ENCODE data around the gene SLC9A9.
"Not testable (repeated sequence)": the region's sequence is repeated elsewhere in the genome, so short reads cannot be mapped to it uniquely, and the experiment has no call there.

The SLC9A9 gene

DNA sequence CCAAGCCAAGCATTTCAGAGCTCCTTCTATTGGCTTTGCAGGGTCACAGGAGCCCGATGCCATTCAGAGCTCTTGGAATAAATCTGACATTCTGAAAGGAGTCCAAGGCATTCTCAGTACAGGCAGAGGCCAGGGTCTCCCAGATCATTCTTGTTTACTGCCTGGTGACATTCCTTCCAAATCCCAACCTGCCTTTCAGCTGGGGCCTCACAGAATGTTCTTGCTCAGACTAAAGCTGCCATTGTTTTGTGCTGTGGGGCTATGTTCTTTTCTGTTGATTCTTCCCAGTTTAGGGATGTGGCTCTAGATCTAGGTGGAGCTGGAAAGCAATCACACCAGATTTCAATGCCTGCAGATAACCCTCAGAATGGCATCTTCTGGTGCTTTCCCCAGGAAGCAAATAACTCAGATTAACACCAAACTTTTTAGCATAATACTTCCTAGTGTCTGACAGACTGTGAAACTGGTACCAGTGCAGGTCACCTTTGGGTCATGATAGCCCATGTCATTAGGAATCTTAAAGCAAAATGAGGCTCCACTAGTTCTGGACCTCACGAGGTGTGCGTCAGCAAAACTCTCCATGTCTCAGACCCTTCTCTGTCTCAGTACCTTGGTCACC, 561.8 kb downstream of the SLC9A9 start:
- no peak for DNase-seq (ENCODE audit: low spot score)

DNA sequence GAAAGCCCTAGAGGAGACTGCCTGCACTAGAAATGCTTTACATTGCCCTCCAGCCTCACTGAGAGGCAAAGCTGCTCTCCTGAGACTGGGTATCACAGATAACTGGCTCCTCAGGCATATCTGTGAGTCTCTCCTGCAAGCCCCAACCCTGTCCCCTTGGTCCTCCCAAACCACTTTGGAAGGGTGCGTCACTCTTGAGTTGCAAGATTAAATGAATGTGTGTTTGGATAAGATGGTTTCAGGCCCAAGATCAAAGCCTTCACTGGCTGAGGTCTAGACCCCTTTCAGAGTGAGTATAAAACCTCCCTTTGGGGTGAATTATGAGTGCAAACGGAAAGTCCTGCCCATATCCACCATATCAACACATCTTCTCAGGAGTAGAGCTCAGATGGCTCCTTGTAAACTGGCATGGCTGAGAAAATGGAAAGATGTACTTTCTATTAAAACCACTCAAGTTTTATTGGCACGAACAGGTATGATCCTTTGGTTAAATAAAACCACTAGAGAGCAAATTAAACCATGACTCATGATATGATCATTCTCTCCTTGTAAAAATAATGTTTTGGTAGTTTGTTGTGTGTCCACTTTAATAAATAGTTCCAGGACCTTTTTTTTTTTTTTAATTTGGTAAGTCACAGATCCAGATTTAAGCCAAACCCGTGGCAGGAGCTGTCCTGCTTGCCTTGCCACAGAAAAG, 564.7 kb downstream of the SLC9A9 start:
- no peak for DNase-seq (ENCODE audit: low spot score)

DNA sequence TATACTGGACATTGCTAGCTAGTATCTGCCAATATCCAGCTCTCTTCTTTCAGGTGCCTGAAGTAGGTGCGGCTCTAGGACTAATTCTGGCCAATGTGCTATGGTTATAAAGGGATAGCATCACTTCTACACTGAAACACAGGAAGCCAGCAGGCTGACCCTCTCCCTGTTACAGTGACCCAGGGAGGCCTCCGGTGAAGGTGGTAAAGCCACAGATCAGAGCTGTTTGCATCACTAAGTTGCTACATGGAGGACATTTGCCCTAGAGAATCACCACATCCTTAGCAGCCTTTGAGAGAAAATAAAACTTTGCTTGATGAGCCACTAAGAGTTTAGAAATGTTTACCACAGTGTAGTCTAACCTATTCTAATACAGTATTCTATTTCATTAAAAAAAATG, 567.3 kb downstream of the SLC9A9 start:
- no peak for DNase-seq (ENCODE audit: low spot score)

DNA sequence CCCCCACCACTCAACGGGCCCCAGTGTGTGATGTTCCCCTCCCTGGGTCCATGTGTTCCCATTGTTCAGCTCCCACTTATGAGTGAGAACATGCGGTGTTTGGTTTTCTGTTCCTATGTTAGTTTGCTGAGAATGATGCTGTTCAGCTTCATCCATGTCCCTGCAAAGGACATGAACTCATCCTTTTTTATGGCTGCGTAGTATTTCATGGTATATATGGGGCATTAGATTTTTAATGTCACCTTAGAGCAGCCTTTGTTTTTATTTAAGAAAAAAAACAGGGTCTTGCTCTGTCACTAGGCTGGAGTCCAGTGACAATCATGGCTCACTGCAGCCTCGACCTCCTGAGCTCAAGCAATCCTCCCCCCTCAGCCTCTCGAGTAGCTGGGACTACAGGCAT, 568.7 kb downstream of the SLC9A9 start:
- DNase-seq (ENCODE audit: low spot score) = not testable (repeated sequence)

DNA sequence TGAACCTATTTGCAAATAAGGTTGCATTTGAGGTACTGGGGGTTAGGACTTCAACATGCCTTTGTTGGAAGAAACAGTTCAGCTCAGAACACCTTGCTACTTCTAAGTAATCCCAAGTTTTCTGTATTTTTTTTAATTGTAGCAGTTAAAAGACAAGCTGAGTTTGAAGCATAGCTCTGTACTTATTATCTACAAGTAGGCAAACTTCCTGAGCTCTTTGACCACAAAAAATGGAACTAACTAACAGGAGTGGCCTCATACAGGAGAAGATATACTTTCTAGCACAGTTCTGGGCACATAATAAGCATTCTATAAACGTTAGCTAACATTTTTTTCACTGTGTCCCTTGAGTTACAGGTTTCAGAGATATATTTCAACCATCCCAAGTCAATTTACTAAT, 569.5 kb downstream of the SLC9A9 start:
- no peak for DNase-seq (ENCODE audit: low spot score)

DNA sequence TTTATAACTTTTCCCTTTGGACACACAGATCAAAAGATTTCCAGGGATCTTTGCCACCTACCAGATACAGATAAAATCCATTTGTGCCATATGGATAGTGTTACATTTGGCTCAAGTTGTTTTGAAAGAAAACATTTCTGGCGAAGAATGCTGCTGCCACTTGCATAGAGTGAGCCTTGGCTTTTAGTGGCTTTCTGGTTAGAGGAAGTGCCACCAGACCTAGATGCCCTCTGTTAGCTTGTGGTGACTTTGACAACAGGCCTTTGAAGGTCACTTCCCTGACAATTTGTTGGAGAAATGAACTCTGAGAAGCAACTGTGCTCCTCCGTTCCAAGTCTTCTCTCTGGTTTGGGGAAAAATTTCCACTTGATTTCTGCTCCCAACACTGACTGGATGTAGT, 570.7 kb downstream of the SLC9A9 start:
- DNase-seq (ENCODE audit: low spot score) = no peak

DNA sequence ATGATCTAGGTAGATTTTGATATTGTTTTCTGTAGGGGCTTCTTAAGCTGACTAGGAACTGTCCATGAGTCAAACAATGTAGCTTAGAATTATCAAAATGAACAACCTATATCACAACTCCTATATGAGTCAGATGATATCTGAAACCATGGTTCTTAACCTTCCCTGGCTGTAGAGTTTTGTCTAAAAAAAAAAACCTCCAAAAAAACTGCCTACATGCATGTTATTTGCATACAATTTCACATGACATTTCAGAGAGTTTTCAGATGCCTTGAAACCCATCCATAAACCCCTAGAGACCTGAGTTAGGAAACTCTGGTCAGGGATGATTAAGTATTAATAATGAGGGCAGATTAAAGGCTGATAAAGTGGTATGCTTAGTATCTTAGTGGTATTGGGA, 571.7 kb downstream of the SLC9A9 start:
- DNase-seq (ENCODE audit: low spot score) = no peak

DNA sequence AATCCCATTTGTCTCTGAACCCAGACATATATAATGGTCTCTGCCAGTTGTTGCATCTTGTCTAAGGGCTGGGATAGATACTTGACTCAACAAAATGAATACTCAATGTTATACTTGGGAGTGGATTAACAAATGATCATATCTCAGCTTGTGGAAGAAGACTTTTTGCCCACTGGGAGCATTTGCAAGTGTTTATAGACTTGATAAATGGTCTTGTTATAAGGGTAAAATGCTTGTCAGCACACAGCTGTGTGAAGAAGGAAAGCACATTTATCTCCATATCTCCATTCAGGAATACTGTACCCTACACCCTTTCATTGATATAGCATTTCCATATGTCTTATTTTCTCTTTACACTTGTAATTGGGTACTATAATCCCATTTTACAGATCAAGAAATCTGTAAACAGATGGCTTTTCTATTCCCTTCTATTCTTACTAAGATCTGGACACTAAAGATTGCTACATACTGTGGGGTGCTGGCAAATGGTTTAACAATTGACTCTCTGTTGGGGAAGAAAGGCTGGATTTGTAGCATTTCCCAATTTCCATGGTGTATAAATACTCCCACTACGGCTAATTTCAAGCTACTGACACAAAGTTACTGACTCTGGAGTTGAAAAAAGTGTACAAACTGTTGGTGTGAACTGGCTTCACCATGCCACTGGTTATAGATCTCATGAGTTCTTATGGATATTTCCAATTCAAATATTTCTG, 574.1 kb downstream of the SLC9A9 start:
- no peak for DNase-seq (ENCODE audit: low spot score)

DNA sequence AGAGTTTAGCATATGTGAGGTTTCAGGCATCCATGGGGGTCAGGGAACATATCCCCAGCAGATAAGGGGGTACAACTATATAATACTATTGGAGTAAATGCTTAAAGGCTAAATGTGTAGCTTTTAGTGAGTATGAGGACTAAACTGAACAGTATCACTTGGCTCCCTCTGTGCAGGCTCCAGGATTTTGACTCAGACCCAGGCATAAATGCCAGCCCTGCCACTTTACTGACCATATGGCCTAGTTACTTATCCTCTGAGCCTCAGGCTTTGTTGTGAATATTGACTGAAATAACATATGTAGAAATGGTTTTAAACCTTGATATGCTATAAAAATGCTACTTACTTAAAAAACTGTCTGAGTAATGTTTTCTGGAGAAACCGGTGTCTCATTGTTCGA, 577.1 kb downstream of the SLC9A9 start:
- no peak for DNase-seq (ENCODE audit: low spot score)

DNA sequence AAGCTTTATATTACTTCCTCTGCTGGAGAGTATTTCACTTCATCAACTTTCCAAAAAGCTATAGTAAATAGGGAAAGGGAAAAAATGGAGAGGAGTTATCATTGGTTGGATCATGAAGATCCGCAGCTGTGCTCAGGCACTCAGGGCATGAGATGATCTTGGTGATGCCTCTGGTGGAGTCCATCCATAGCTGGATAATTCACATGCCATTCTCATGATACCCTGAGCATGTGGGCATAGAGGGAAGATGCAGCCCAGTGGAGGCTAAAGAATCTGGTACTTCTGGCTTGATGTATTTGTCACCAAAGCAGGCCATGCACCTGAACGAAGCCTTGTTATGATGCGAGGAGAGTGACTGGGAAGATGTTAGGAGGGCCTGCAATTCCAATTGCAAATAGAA, 578.5 kb downstream of the SLC9A9 start:
- DNase-seq (ENCODE audit: low spot score) = no peak

DNA sequence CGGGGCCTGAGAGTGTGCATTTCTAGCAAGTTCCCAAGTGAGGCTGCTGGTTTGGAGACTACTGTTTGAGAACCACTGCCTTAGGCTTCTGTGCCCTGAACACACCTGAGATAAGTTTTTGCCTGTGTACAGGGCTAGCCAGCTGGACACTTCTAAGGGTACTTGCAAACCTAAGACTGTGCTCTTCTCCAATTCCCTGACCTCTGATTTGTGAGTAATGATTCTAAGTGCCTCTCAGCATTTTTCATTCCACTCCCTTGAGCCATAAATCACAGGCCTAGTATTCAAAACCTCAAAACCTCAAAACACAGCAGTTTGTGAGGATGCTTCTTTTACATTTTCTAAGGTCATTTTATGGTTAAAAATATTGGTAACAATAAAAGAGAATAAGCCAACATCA, 580.3 kb downstream of the SLC9A9 start:
- no peak for DNase-seq (ENCODE audit: low spot score)

DNA sequence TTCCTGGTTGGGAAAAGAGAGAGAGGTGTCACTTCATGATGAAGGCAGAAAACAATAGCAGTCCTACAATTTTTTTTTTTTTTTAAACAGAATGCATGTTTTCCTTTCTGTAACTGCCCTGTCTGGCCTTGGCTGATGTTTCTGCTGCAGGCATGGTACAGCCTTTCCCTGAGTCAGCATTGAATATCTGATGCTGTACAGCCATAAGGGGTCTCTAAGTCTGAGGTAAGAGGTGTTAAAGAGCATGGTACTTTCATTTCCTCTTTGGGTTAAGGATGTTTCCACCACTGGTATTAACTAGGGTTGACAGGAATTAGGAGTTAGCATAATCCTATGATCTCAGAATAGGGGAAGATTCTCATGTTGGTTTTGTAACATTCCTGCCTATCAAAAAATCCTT, 581.3 kb downstream of the SLC9A9 start:
- no peak for DNase-seq (ENCODE audit: low spot score)

DNA sequence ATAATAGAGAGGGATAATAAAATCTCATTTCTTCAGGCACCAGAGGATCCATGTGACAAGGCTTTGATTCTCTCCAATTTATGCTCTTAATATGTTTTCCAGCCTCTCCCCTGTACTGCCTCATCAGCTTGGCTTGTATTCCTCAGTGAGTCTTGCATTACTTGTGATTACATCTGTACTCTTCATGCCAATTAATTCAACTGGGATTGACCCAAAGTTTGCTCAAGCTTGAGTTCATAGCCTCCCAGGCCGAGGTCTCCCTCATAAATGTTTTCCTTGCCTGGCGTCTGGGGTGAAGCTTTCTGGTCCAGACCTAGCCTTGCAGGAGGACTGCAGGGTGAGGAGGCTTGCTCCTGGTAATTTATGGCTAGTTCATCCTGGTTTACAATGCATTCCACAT, 581.8 kb downstream of the SLC9A9 start:
- DNase-seq (ENCODE audit: low spot score) = no peak

DNA sequence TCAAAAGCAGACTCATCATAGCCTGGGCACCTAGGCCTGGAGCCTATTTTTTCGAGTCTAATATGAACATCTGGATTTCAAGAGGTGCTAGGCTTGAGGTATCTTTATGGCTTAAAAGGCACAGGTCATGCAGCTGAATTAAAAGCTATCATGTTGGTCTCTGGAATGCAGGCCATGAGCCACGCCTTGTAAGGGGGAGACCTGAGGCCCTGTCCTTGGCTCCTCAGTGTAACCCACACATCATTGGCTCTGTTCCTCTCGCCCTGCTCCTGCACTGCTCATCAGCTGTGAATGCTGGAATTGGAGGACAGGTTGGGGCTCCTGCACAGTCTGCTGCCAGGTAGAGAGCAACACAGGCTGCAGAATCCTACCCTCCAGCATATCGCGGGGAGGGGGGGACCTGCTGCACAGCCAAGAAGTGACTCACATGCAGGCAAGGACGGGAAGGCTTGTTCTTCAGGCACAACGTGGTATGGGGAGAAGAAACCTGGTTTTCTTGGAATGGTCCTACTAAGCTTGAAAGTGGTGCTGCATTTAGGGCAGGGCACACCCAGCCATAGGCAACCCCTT, 582.7 kb downstream of the SLC9A9 start:
- DNase-seq (ENCODE audit: low spot score) = no peak

DNA sequence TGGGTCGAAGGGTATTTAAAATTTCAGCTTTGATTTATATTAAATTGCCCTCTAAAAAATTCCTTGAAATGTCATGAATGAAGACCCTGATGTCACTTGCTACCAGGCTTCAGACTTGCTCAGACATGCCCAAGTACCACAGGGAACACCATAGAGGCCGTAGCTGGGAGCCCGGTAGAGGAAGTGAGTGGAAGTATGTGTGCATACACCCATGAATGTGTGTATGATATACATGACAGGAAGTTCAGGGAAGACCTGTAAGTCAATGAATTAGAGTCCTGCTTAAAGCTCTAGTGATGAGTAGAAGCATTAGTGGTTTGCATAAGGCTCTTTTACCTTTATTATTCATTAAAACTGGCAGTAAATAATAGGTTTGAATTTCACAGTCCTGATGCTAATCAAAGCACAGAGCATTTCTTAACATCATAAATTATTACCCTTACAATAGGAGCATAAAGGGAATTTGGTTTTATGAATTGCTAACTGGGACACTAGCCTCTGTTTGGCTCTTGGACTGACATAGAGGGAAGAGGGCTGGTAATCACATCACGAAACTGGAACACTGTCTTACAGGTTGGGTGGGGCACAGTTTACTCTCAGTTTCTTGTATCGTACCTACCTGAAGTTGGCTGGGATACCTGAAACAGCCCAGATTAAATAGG, 584.3 kb downstream of the SLC9A9 start:
- DNase-seq (ENCODE audit: low spot score) = no peak

DNA sequence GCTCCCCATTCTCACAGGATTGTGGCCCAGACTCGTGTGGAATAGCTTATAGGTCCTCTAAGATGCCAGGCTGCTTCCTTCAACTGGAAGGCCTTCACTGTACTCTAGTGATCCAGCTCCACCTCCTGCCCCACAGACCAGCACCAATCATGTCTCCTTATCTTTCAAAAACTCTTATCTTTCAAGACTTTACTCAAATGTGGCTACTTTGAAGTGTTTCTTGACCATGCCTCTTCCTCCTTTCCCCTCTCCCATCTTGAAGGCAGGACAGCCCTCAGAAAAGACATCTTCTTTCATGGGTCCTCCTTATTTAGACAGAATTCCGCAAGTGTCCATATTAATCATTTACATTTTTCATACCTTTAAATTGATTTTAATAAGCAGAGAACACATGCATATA, 586.4 kb downstream of the SLC9A9 start:
- DNase-seq (ENCODE audit: low spot score) = no peak

DNA sequence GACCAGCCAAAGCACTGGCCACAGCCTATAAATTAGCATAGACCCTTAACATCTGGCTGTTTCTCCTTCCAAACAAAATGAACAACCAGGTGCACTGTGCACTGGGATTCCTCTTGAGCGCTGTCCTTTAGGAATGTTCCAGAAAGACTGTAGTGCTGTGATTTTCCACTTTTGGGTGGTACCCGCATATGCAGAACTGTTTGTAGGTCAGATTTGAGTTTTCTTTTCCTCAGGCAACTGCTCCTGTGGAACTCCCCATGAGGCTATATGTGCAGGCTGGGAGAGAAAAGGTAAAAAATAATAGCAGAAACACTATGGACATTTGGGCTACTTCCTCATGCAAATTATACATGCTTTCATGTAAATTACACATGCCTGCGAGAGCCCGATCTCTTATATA, 589.6 kb downstream of the SLC9A9 start:
- DNase-seq (ENCODE audit: low spot score) = no peak

DNA sequence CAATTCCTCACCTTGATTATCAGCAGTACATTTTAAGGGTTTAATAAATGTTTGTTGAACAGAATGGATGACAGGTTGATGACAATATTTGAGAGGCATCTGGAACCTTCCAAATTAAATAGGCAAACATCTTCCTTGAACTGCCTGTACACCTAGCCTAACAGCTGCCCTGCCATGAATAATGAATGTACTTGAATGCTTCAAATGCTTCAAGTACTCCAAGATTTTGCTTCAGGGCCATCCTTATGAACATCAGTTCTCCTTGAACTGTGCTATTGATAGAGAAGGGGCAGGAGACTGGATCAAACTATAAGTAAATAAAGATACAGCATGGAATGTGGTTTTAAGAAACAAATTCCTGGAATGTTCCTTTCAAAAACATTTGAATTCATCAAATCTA, 591.9 kb downstream of the SLC9A9 start:
- no peak for DNase-seq (ENCODE audit: low spot score)

DNA sequence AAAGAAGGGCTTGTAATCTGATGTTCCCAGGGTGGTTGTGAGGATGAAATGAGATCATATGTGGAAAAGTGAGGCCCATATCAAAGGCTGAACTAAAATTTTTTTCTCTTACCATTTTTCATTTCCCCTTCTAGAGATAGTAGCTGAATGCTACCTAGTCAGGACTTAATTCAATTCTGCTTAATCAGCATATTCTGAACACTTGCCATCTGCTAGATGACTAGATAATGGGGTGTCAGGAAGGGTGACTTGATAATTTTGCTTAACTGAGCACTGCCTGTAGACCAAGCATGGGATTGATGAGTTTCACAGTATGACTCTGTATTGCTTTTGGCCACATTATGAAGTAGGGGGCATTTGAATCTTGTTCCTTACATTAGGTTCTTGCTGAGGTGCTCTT, 592.5 kb downstream of the SLC9A9 start:
- no peak for DNase-seq (ENCODE audit: low spot score)

DNA sequence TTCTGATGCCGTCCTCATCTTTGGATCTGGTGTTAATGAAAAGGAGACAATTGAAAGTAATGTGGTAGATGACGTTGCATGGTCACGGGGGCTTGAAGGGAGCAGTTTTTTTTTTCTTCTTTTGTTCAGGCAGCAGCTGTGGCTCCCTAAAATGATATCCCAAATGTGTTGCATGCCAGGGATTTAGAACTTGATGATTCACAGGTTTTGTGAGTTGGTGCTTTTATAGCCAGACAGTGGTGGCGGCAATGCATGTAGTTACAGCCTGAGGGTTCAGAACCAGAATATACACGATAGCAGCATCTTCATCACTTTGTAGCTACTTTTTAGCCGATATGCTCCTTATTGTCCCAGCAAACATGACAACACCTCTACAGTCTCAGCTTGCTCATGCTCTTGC, 595.3 kb downstream of the SLC9A9 start:
- DNase-seq (ENCODE audit: low spot score) = no peak

DNA sequence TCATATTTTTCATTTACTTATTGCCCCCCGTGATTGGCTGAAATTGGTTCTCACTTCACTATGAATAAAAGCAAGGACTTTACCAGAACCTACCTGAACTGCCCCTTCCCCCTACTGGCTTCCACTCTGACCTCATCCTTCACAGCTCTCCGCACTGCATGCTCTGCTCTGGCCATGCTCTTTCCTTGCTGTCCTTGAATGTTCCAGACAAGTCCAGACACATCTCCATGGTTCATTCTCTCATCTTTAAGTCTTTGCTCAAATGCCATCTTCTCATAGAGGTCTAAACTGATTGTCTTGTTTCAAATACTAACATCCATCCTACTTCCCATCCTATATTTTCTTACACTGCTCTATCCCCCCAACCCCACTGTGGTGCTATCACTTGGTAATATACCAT, 599.3 kb downstream of the SLC9A9 start:
- no peak for DNase-seq (ENCODE audit: low spot score)

DNA sequence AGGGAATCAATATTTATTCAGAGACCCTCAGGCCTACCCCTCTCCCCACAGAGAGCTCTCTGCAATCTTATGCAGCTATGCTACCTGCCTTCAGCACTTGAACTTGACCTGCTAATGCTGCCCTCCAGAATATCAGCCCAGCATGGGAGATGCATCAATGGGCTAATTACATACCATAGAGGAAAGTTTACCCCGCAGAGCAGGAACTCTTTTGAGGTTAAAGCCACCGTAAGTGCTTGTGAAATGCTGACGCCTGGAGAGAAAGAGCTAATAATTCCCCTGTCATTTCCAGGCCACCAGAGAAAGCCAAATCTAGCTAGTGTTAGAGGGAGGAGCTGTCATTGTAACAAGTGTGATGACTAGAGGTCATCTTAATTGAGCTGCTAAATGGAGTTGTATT, 601.2 kb downstream of the SLC9A9 start:
- no peak for DNase-seq (ENCODE audit: low spot score)

DNA sequence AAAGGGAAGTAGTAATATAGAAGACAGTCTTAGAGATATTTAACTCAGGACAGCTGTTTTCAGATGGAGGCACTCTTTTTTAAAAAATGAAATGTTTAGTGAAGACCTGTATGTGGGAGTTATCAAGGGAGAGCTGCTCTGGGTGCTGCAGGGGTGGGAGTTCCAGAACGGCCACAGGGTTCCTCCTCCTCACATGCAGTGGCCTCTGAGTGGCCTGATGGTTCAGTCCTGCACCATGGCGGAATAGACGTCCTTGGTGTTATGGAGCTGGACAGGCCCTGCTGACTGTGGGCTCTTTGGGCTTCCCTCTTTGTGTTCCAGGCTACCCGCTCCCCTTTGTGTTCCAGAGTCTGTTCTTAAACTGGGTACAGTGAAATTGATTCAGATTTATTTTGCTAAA, 602.6 kb downstream of the SLC9A9 start:
- DNase-seq (ENCODE audit: low spot score) = no peak
